Measurements from ENCODE around the gene TTYH2. TPM values are rescaled to one million over a fixed set of nuclear protein-coding genes. Genes with fewer than 3 reads are reported as not detected.

The TTYH2 gene
- total and polyA plus RNA-seq, 10 donors: 2.7 to 22.7 (median 17.7) TPM

GRCh38 chr17:74211141-74211911, 2.0 kb upstream of the TTYH2 start:
- H3K4me3 ChIP-seq: peak overlapping the region in 4 of 8 donors; percentile 54 to 75 (median 59)
- H3K4me1 ChIP-seq: peaks cover 34 to 97% (median 82%) of the 10 kb centered on the region in 6 donors
- no peak for TF ChIP-seq POLR2A (IDR thresholded peaks at IDR 0.05)
- TF ChIP-seq CTCF (IDR thresholded peaks at IDR 0.05 in 8 of 11, conservative IDR thresholded peaks at IDR 0.05 in 3 of 11): no peak
- H3K27ac ChIP-seq: peak overlapping the region in 3 of 8 donors; percentile 81 to 86 (median 82)
- H3K27me3 ChIP-seq (replicated peaks in 1 of 7): no peaks in the 10 kb centered on the region
- H3K36me3 ChIP-seq: peaks cover 0 to 51% (median 39%) of the 10 kb centered on the region in 6 donors
- H3K9me3 ChIP-seq: no peaks in the 10 kb centered on the region
- DNase-seq: no peak
- WGBS, 5 donors: 70 to 90% (median 80%) methylated on average over 4 to 14 of the region's 14 CpGs
- intact Hi-C loops (cut with DNase I; ENCODE audit: low total_unique reads): loop anchor here (5.0 to 10.0 kb wide), 3 partner anchors 86 to 243 kb away; partner anchors contain the start of genes BTBD17 and GPR142

- H3K27me3 ChIP-seq (replicated peaks in 1 of 7): no peaks in the 10 kb centered on the region
- peaks cover 0 to 46% (median 35%) of the 10 kb centered on the region in 6 donors for H3K36me3 ChIP-seq
- DNase-seq: no peak
- 47 to 77% (median 62%) methylated on average over 7 to 8 of the region's 8 CpGs for WGBS, 5 donors
- TF ChIP-seq POLR2A (IDR thresholded peaks at IDR 0.05): no peak
- TF ChIP-seq POLR2AphosphoS5 (IDR thresholded peaks at IDR 0.05): no peak
- TF ChIP-seq CTCF (IDR thresholded peaks at IDR 0.05 in 8 of 11, conservative IDR thresholded peaks at IDR 0.05 in 3 of 11): no peak
- H3K4me1 ChIP-seq: peaks cover 33 to 97% (median 81%) of the 10 kb centered on the region in 6 donors
- peak overlapping the region in 7 of 8 donors; percentile 64 to 86 (median 81) for H3K27ac ChIP-seq
- peak overlapping the region; percentile 44 to 75 (median 56) for H3K4me3 ChIP-seq
- no peaks in the 10 kb centered on the region for H3K9me3 ChIP-seq
- intact Hi-C loops (cut with DNase I; ENCODE audit: low total_unique reads): loop anchor here (5.0 to 10.0 kb wide), 3 partner anchors 85 to 243 kb away; partner anchors contain the start of genes BTBD17 and GPR142
Measured at GRCh38 chr17:74211912-74212208, 1.5 kb upstream of the TTYH2 start.

- Histone ChIP-seq H3K27me3 (replicated peaks in 1 of 7) (no peaks in the 10 kb centered on the region), H3K36me3 (peaks cover 0 to 41% (median 30%) of the 10 kb centered on the region in 6 donors), H3K4me3 (peak overlapping the region; percentile 44 to 75 (median 56)), H3K9me3 (no peaks in the 10 kb centered on the region), H3K4me1 (peaks cover 33 to 97% (median 81%) of the 10 kb centered on the region in 6 donors), H3K27ac (peak overlapping the region; percentile 63 to 86 (median 79))
- TF ChIP-seq POLR2A (IDR thresholded peaks at IDR 0.05): no peak
- TF ChIP-seq CTCF (IDR thresholded peaks at IDR 0.05 in 8 of 11, conservative IDR thresholded peaks at IDR 0.05 in 3 of 11): no peak
- TF ChIP-seq POLR2AphosphoS5 (IDR thresholded peaks at IDR 0.05): peak in 2 of 3 donors; percentile 43 to 66
- intact Hi-C loops (cut with DNase I; ENCODE audit: low total_unique reads): loop anchor here (5.0 to 10.0 kb wide), 3 partner anchors 85 to 242 kb away; partner anchors contain the start of genes BTBD17 and GPR142
- 1 to 10% (median 7%) methylated on average over 32 to 48 of the region's 48 CpGs for WGBS, 5 donors
- DNase-seq: peak; percentile 82
Measured at GRCh38 chr17:74212209-74212912, 1.0 kb upstream of the TTYH2 start.
